Measurements from ENCODE around the gene KAT7. TPM values are rescaled to one million over a fixed set of nuclear protein-coding genes. Genes with fewer than 3 reads are reported as not detected.

Gene KAT7
- total and polyA plus RNA-seq, 10 of the 15 experiments (the other 5 are each of a cell fraction or from before 2014, with no cell fraction given), result 6.6 to 45.8 (median 26.3) TPM

DNA sequence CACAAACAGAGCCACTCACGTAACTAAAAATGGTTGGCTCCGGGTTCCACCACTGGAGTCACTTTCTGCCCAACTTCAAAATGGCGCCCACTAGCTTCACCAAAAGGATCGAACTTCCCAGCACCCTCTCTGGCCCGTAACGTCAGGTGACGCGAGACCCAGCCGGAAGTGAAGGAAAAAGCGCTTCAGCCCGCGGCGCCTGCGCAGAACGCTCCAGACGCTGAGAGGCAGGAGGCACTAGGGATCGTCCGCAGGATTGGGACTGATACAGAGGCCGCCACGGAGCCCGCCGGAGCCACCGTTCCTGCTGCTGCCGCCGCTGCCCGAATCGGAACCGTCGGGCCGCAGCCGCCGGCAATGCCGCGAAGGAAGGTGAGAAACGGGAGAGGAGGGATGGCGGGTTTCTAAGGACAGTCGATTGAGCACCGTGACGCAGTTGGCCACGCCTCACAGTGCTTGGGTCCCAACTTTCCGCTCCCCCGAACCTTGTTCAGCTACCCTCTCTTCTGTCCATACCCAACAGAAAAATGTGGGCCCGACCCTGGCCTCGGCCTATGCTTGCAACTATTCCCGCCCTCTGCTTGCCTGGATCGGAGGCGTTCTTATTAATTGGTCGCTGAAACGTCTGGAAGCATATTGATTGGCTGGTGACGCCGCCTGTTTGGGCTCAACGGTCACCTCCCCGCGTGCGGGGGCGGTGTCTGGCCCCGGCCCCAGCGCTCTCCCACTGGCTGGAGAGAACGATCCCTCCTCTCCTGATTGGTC lies at the start of gene KAT7 (continued):
- TF ChIP-seq SKIL (IDR thresholded peaks at IDR 0.05; ENCODE audit: low read depth, poor library complexity, severe bottlenecking) (peak; percentile 53), CREM (IDR thresholded peaks at IDR 0.05; ENCODE audit: low read depth) (peak; percentile 97), STAT3 (IDR thresholded peaks at IDR 0.05; ENCODE audit: low read depth, low read length) (no peak), NR2F1 (conservative IDR thresholded peaks at IDR 0.05) (0 out of 2 replicates have a peak, but pooled peaks have one; percentile 20), MYB (IDR thresholded peaks at IDR 0.05; ENCODE audit: borderline replicate concordance, low read depth, low read length) (no peak), CBX3 (IDR thresholded peaks at IDR 0.05; ENCODE audit: borderline replicate concordance, low read depth) (no peak), IRF5 (IDR thresholded peaks at IDR 0.05; ENCODE audit: borderline replicate concordance) (no peak), JUNB (IDR thresholded peaks at IDR 0.05) (no peak), BCL11A (IDR thresholded peaks at IDR 0.05; ENCODE audit: low read depth, low read length) (no peak), MEF2B (IDR thresholded peaks at IDR 0.05; ENCODE audit: partially characterized antibody, poor library complexity, severe bottlenecking) (no peak), CREB1 (IDR thresholded peaks at IDR 0.05; ENCODE audit: low read depth) (peak; percentile 98), MXI1 (IDR thresholded peaks at IDR 0.05; ENCODE audit: low read depth, low read length) (peak; percentile 79; the same call in 1 of the 2 replicates), EZH2 (IDR thresholded peaks at IDR 0.05; ENCODE audit: borderline replicate concordance, control insufficient read depth, low read depth, low read length) (no peak), SRF (IDR thresholded peaks at IDR 0.05; ENCODE audit: low read depth in 2 of 2, low read length in 2 of 2) (0 out of 4 replicates have a peak, but pooled peaks of 1 of the 2 experiments have one; percentile 48), POLR2AphosphoS2 (IDR thresholded peaks at IDR 0.05; ENCODE audit: low read depth, low read length) (peak; percentile 90), NFXL1 (IDR thresholded peaks at IDR 0.05; ENCODE audit: borderline replicate concordance) (no peak), MEF2A (IDR thresholded peaks at IDR 0.05; ENCODE audit: insufficient read depth, low read depth, low read length) (0 out of 2 replicates have a peak, but pooled peaks have one; percentile 68), CEBPZ (IDR thresholded peaks at IDR 0.05; ENCODE audit: low read depth, low read length) (peak; percentile 93), RFX5 (IDR thresholded peaks at IDR 0.05; ENCODE audit: low read depth, low read length) (peak; percentile 56; the same call in 1 of the 2 replicates)
- TF ChIP-seq, protein P1, sequence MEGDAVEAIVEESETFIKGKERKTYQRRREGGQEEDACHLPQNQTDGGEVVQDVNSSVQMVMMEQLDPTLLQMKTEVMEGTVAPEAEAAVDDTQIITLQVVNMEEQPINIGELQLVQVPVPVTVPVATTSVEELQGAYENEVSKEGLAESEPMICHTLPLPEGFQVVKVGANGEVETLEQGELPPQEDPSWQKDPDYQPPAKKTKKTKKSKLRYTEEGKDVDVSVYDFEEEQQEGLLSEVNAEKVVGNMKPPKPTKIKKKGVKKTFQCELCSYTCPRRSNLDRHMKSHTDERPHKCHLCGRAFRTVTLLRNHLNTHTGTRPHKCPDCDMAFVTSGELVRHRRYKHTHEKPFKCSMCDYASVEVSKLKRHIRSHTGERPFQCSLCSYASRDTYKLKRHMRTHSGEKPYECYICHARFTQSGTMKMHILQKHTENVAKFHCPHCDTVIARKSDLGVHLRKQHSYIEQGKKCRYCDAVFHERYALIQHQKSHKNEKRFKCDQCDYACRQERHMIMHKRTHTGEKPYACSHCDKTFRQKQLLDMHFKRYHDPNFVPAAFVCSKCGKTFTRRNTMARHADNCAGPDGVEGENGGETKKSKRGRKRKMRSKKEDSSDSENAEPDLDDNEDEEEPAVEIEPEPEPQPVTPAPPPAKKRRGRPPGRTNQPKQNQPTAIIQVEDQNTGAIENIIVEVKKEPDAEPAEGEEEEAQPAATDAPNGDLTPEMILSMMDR (IDR thresholded peaks at IDR 0.05 in 2 of 3, conservative IDR thresholded peaks at IDR 0.05 in 1 of 3; ENCODE audit: control insufficient read depth in 2 of 3, extremely low read depth in 1 of 3, insufficient read depth in 1 of 3, low read depth in 3 of 3, low read length in 3 of 3), result peak in 1 of 3 experiments; percentile 7; a peak in 1 of 6 replicates

Data from GM12878 (cell line).